Measurements from ENCODE around the gene PPP1R7. TPM values are rescaled to one million over a fixed set of nuclear protein-coding genes. Genes with fewer than 3 reads are reported as not detected.

PPP1R7 gene
- total RNA-seq, 1 experiment from 2014 or later: 45.4 TPM

DNA sequence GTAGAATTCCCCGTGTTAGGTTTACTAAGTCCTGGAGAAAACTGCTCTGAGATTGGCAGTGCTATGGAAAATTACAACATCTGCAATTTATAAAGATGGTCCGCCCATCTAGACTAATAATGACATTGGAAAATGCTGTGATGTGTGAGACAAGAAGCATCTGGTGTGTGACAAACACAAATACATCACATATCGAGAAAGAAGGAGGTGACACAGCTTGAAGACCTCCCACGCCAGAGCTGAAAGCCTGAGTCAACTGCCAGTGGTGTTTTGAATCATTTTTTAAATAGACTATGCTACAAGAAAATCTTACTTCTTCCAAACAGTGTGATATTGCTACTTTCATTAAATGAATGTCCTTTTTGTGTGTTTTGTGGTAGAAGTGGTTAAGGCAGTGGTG, 29.6 kb downstream of the PPP1R7 start (continued):
- TF ChIP-seq, protein P1, sequence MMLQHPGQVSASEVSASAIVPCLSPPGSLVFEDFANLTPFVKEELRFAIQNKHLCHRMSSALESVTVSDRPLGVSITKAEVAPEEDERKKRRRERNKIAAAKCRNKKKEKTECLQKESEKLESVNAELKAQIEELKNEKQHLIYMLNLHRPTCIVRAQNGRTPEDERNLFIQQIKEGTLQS (IDR thresholded peaks at IDR 0.05): no peak
- TF ChIP-seq SRF (IDR thresholded peaks at IDR 0.05; ENCODE audit: low read depth): no peak
- no peak for TF ChIP-seq POLR2AphosphoS5 (IDR thresholded peaks at IDR 0.05; ENCODE audit: low read depth, low read length)
- TF ChIP-seq, protein P2, sequence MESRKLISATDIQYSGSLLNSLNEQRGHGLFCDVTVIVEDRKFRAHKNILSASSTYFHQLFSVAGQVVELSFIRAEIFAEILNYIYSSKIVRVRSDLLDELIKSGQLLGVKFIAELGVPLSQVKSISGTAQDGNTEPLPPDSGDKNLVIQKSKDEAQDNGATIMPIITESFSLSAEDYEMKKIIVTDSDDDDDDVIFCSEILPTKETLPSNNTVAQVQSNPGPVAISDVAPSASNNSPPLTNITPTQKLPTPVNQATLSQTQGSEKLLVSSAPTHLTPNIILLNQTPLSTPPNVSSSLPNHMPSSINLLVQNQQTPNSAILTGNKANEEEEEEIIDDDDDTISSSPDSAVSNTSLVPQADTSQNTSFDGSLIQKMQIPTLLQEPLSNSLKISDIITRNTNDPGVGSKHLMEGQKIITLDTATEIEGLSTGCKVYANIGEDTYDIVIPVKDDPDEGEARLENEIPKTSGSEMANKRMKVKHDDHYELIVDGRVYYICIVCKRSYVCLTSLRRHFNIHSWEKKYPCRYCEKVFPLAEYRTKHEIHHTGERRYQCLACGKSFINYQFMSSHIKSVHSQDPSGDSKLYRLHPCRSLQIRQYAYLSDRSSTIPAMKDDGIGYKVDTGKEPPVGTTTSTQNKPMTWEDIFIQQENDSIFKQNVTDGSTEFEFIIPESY (IDR thresholded peaks at IDR 0.05; ENCODE audit: extremely low read depth, insufficient replicate concordance, low read length): no peak
- no peak for TF ChIP-seq CEBPB (IDR thresholded peaks at IDR 0.05; ENCODE audit: low read depth)

DNA sequence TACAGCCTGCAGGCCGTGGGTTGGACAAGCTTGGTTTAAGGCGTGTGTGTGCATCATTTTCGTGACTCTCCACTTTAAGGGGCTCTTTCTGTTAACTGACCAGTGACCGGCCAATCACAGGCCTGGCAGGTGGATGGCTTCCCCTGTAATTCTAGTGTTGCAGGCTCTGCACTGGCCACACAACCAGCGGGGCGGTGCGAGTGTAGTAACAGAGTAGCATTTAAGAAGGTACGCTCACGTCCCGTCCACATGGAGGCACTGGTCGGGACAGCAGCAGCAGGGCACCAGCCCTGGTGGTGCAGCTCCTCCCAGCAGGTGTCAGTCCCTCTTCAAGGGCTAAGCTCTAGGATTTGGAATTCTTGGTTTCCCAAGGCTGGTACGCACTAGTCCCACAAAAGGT, 30.2 kb downstream of the PPP1R7 start:
- ChIA-PET RAD21 (ENCODE audit: low non-redundant PET in 1 of 2, low total read pairs in 2 of 2, uncharacterized antibody in 2 of 2, unreplicated experiment in 2 of 2) (no interaction called here), POLR2A (no interaction called here), CTCF (no interaction called here)
- intact Hi-C loops (cut with micrococcal nuclease): no loop called here
- Histone ChIP-seq H3K9me3 (ENCODE audit: control insufficient read depth in 1 of 2, insufficient read depth in 1 of 2, low read depth in 1 of 2, low read length in 2 of 2) (no peaks in the 10 kb centered on the region), H3K9me2 (ENCODE audit: insufficient read depth) (no peaks in the 10 kb centered on the region), H3K79me2 (ENCODE audit: insufficient read depth, low read length) (no peaks in the 10 kb centered on the region), H3K36me3 (ENCODE audit: control insufficient read depth in 1 of 2, insufficient read depth in 2 of 2, low read length in 2 of 2) (no peaks in the 10 kb centered on the region), H3K27ac (ENCODE audit: low read depth, low read length) (no peak overlapping the region), H3K27me3 (ENCODE audit: insufficient read depth, low read length) (no peaks in the 10 kb centered on the region), H3K4me3 (replicated peaks in 1 of 2; ENCODE audit: low read depth in 1 of 2, low read length in 2 of 2) (no peak overlapping the region), H3K9ac (ENCODE audit: low read length) (no peak overlapping the region), H2AFZ (ENCODE audit: low read depth, low read length, poor library complexity, severe bottlenecking) (no peak overlapping the region), H4K20me1 (ENCODE audit: insufficient read depth) (no peaks in the 10 kb centered on the region), H3K4me2 (ENCODE audit: low read length) (no peak overlapping the region), H3K4me1 (ENCODE audit: control insufficient read depth in 1 of 2, insufficient read depth in 2 of 2, low read length in 2 of 2) (no peaks in the 10 kb centered on the region)
- DNase-seq (ENCODE audit: low read depth, low spot score) (peak; percentile 19), ATAC-seq (peak; percentile 86)
- BruUV-seq (replicated peaks): no TSS peak
- TF ChIP-seq, protein P3, sequence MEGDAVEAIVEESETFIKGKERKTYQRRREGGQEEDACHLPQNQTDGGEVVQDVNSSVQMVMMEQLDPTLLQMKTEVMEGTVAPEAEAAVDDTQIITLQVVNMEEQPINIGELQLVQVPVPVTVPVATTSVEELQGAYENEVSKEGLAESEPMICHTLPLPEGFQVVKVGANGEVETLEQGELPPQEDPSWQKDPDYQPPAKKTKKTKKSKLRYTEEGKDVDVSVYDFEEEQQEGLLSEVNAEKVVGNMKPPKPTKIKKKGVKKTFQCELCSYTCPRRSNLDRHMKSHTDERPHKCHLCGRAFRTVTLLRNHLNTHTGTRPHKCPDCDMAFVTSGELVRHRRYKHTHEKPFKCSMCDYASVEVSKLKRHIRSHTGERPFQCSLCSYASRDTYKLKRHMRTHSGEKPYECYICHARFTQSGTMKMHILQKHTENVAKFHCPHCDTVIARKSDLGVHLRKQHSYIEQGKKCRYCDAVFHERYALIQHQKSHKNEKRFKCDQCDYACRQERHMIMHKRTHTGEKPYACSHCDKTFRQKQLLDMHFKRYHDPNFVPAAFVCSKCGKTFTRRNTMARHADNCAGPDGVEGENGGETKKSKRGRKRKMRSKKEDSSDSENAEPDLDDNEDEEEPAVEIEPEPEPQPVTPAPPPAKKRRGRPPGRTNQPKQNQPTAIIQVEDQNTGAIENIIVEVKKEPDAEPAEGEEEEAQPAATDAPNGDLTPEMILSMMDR (IDR thresholded peaks at IDR 0.05 in 2 of 3, conservative IDR thresholded peaks at IDR 0.05 in 1 of 3; ENCODE audit: borderline replicate concordance in 1 of 3, insufficient read depth in 1 of 3, low read depth in 2 of 3, low read length in 2 of 3): peak; percentile 4 to 21 (median 12); a peak in 1 of 6 replicates
- TF ChIP-seq FOSL1 (IDR thresholded peaks at IDR 0.05; ENCODE audit: low read depth): no peak

Measured in HCT116 (cell line).